PC-9 (cell line): ENCODE measurements around the gene KIF26B.

ENCODE experiments used
- CTCF ChIP-seq: fragments of 200-600 bp; sonication (generic); conservative IDR thresholded peaks from 2 replicates; pipeline ENCODE4 v1.6.1; 2017; ENCODE audit warnings: mixed run types, antibody characterized with exemption, mild to moderate bottlenecking, moderate library complexity
- EZH2 ChIP-seq: fragments of 200-600 bp; sonication (generic); IDR thresholded peaks from 2 replicates; pipeline ENCODE4 v1.8.0; 2017; ENCODE audit warnings: antibody characterized with exemption, low read depth

- TF ChIP-seq CTCF, result no peak
- TF ChIP-seq EZH2, result no peak
These were observed 13.3 kb downstream of the KIF26B start for GRCh38 chr1:245168086-245168485.
